ENCODE measurements around the gene DISC1. TPM values are rescaled to one million over a fixed set of nuclear protein-coding genes. Genes with fewer than 3 reads are reported as not detected.
"Not testable (repeated sequence)": the region's sequence is repeated elsewhere in the genome, so short reads cannot be mapped to it uniquely, and the experiment has no call there.

DISC1 gene
- total RNA-seq, 4 donors from 2014 or later, result 3.3 to 11.4 (median 4.2) TPM

DNA sequence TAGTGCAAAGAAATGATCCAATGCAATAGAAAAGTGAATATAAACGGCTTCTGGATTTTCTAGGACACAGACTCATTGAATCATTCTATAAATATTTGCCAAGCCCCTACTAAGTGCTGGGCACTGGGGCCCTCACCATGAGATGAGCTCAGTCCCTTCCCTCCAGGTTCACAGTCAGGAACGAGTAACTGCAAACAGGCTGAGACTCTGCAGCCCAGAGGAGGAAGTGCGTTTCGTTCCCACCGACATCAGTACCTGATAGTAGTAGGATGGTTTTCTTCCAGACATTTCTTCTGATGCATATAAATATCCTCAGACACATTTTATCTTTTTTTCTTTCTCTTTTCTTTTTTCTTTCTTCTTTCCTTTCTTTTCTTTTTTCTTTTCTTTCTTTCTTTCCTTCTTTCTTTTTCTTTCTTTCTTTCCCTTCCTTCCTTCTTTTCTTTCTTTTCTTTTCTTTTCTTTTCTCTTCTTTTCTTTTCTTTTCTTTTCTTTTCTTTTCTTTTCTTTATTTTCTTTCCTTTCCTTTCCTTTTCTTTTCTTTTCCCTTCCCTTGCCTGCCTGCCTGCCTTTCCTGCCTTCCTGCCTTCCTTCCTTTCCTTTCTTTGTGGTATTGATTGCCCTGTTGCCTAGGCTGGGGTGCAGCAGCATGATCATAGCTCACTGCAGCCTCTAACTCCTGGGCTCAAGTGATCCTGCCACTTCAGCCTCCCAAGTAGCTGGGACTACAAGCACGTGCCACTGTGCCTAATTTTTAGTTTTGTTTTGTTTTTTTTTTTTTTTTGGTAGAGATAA is 135.4 kb downstream of the DISC1 start:
- 83 to 84% methylated on average over 6 of the region's 6 CpGs for WGBS, 2 donors
- no peak overlapping the region for H3K4me3 ChIP-seq
- H3K27me3 ChIP-seq, result no peaks in the 10 kb centered on the region
- H3K36me3 ChIP-seq, result no peaks in the 10 kb centered on the region
- H3K27ac ChIP-seq, result no peak overlapping the region
- no peak for TF ChIP-seq POLR2A (IDR thresholded peaks at IDR 0.05)
- no peak for TF ChIP-seq CTCF (IDR thresholded peaks at IDR 0.05)
- intact Hi-C loops (cut with DNase I), result no loop called here
- no peak for DNase-seq
- H3K9me3 ChIP-seq, result no peaks in the 10 kb centered on the region
- peaks cover 0 to 15% (median 9%) of the 10 kb centered on the region in 3 donors for H3K4me1 ChIP-seq

- 82 to 88% methylated on average over 2 of the region's 2 CpGs for WGBS, 2 donors
- Histone ChIP-seq H3K9me3 (no peaks in the 10 kb centered on the region), H3K4me1 (peaks cover 0 to under 1% (median 0%) of the 10 kb centered on the region in 3 donors), H3K27ac (no peak overlapping the region), H3K27me3 (no peaks in the 10 kb centered on the region), H3K36me3 (peaks cover 0 to 9% (median 0%) of the 10 kb centered on the region in 3 donors), H3K4me3 (no peak overlapping the region)
- intact Hi-C loops (cut with DNase I), result no loop called here
- no peak for DNase-seq
- TF ChIP-seq POLR2A (IDR thresholded peaks at IDR 0.05) (no peak), CTCF (IDR thresholded peaks at IDR 0.05) (no peak)
Measured at GRCh38 chr1:231763456-231763855, 136.9 kb downstream of the DISC1 start.

GRCh38 chr1:231765825-231766224 is 139.2 kb downstream of the DISC1 start:
- H3K4me1 ChIP-seq; H3K9me3 ChIP-seq; H3K27me3 ChIP-seq; H3K27ac ChIP-seq; intact Hi-C loops (cut with DNase I); H3K4me3 ChIP-seq; DNase-seq: not testable (repeated sequence)
- WGBS, 2 donors, result 67 to 73% methylated on average over 7 of the region's 7 CpGs
- peaks cover 0 to 19% (median 0%) of the 10 kb centered on the region in 3 donors for H3K36me3 ChIP-seq

- Histone ChIP-seq H3K36me3 (peaks cover 0 to 34% (median 3%) of the 10 kb centered on the region in 3 donors), H3K27me3 (no peaks in the 10 kb centered on the region), H3K27ac (no peak overlapping the region), H3K4me3 (no peak overlapping the region), H3K4me1 (no peaks in the 10 kb centered on the region), H3K9me3 (no peaks in the 10 kb centered on the region)
- TF ChIP-seq CTCF (IDR thresholded peaks at IDR 0.05), result no peak
- TF ChIP-seq POLR2A (IDR thresholded peaks at IDR 0.05), result no peak
- 90 to 92% methylated on average over 4 of the region's 4 CpGs for WGBS, 2 donors
- no peak for DNase-seq
- intact Hi-C loops (cut with DNase I), result no loop called here
Measured at GRCh38 chr1:231767471-231767870, 140.9 kb downstream of the DISC1 start.

GRCh38 chr1:231768416-231768815 is 141.8 kb downstream of the DISC1 start:
- no peak for DNase-seq
- no peak overlapping the region for H3K27ac ChIP-seq
- no peaks in the 10 kb centered on the region for H3K4me1 ChIP-seq
- 63 to 67% methylated on average over 1 of the region's 1 CpG for WGBS, 2 donors
- TF ChIP-seq CTCF (IDR thresholded peaks at IDR 0.05) (no peak), POLR2A (IDR thresholded peaks at IDR 0.05) (no peak)
- H3K4me3 ChIP-seq, result no peak overlapping the region
- intact Hi-C loops (cut with DNase I), result no loop called here
- H3K9me3 ChIP-seq, result no peaks in the 10 kb centered on the region
- H3K27me3 ChIP-seq, result no peaks in the 10 kb centered on the region
- peaks cover 0 to 39% (median 3%) of the 10 kb centered on the region in 3 donors for H3K36me3 ChIP-seq
